Measurements from ENCODE around the gene MFN2. TPM values are rescaled to one million over a fixed set of nuclear protein-coding genes. Genes with fewer than 3 reads are reported as not detected.
A peak's percentile ranks its signal among the peaks of the same experiment; 100 is the strongest.

Gene MFN2
- total and polyA plus RNA-seq, 9 of the 15 experiments (the other 6 are each of a cell fraction or from before 2014, with no cell fraction given), result 10.5 to 158 (median 87.1) TPM

- Histone ChIP-seq H3K4me2 (ENCODE audit: insufficient read depth, low read length) (no peak overlapping the region), H3K9me1 (ENCODE audit: control insufficient read depth, insufficient read depth, low read length) (no peaks in the 10 kb centered on the region), H3K9me3 (replicated peaks; ENCODE audit: control insufficient read depth, insufficient read depth, low read depth, low read length) (0 out of 2 replicates have a peak, but pooled peaks cover 3% of the 10 kb centered on the region), H3K4me1 (replicated peaks in 1 of 2; ENCODE audit: control insufficient read depth in 2 of 2, insufficient read depth in 2 of 2, low read length in 2 of 2) (peaks cover 27 to 42% of the 10 kb centered on the region in 2 experiments), H3K9ac (ENCODE audit: insufficient read depth in 1 of 2, low read depth in 2 of 2, low read length in 2 of 2) (no peak overlapping the region), H2AFZ (ENCODE audit: low read depth, low read length) (no peak overlapping the region), H3K4me3 (no peak overlapping the region), H3K27ac (ENCODE audit: extremely low read depth, low read depth, low read length) (no peak overlapping the region), H4K20me1 (replicated peaks; ENCODE audit: control insufficient read depth, insufficient read depth, low read length) (no peaks in the 10 kb centered on the region), H3K79me2 (ENCODE audit: control insufficient read depth, insufficient read depth, low read length) (no peaks in the 10 kb centered on the region), H3K36me3 (ENCODE audit: control insufficient read depth, insufficient read depth, low read length) (no peaks in the 10 kb centered on the region), H3K27me3 (ENCODE audit: control insufficient read depth in 2 of 2, insufficient read depth in 2 of 2, low read length in 2 of 2) (no peaks in the 10 kb centered on the region)
- FAIRE-seq (no peak), ATAC-seq (peak; percentile 12), DNase-seq (ENCODE audit: extremely low read depth in 1 of 4, low spot score in 3 of 4) (no peak)
- CTCF ChIA-PET (ENCODE audit: low intra/inter-chr PET ratio), result no interaction called here
- in situ Hi-C loops (cut with MboI) (no loop called here), intact Hi-C loops (cut with micrococcal nuclease) (no loop called here)
- 86% methylated on average over 14 of the region's 14 CpGs for WGBS (ENCODE audit: insufficient coverage, low coverage, missing lambda C conversion rate)
- BruUV-seq (replicated peaks), result no TSS peak
- POLR2A ChIA-PET, result interaction anchor here (8.3 kb wide), 1 partner anchor 144 kb away, joined by 67 read pairs; no protein-coding TSS in a partner anchor
- TF ChIP-seq ZNF384 (IDR thresholded peaks at IDR 0.05; ENCODE audit: low read depth, low read length) (peak; percentile 88), CBFB (CRISPR knock-in tag; IDR thresholded peaks at IDR 0.05) (0 out of 2 replicates have a peak, but pooled peaks have one; percentile 19), MGA (IDR thresholded peaks at IDR 0.05) (no peak), JUNB (CRISPR knock-in tag; conservative IDR thresholded peaks at IDR 0.05) (no peak)
- TF ChIP-seq, protein P1, sequence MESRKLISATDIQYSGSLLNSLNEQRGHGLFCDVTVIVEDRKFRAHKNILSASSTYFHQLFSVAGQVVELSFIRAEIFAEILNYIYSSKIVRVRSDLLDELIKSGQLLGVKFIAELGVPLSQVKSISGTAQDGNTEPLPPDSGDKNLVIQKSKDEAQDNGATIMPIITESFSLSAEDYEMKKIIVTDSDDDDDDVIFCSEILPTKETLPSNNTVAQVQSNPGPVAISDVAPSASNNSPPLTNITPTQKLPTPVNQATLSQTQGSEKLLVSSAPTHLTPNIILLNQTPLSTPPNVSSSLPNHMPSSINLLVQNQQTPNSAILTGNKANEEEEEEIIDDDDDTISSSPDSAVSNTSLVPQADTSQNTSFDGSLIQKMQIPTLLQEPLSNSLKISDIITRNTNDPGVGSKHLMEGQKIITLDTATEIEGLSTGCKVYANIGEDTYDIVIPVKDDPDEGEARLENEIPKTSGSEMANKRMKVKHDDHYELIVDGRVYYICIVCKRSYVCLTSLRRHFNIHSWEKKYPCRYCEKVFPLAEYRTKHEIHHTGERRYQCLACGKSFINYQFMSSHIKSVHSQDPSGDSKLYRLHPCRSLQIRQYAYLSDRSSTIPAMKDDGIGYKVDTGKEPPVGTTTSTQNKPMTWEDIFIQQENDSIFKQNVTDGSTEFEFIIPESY (CRISPR knock-in tag; IDR thresholded peaks at IDR 0.05), result peak; percentile 85
These were observed 72.9 kb downstream of the MFN2 start for GRCh38 chr1:12052997-12053686.
